ENCODE results near the gene HPX. TPM values are rescaled to one million over a fixed set of nuclear protein-coding genes. Genes with fewer than 3 reads are reported as not detected.

HPX gene
- total and polyA plus RNA-seq, 2 of the 4 experiments (the other 2 are of a cell fraction): 0.36 to 1.4 TPM

- TF ChIP-seq ELK1 (IDR thresholded peaks at IDR 0.05; ENCODE audit: borderline replicate concordance, low read depth, low read length): no peak
Observed at GRCh38 chr11:6390718-6391469, 49.9 kb downstream of the HPX start (continued).
